Thoracic aorta (tissue), 2 donors: Measurements from ENCODE around the gene DLG5. TPM values are rescaled to one million over a fixed set of nuclear protein-coding genes. Genes with fewer than 3 reads are reported as not detected.

ENCODE experiments used
- ATAC-seq: fragments of 150-250 bp; one replicate; pipeline ENCODE4 v1.8.0; 2017; ENCODE audit warnings: low read depth; ENCODE audit not compliant: insufficient number of reproducible peaks, low FRiP score
- DNase-seq: peaks from one replicate; pipeline ENCODE4 v3.0.0-alpha.2; 2020; ENCODE audit warnings: low spot score
- H3K27ac ChIP-seq, 2 donors: fragments of 200-600 bp; sonication (generic); 1 replicate in 1 of 2; 2 replicates in 1 of 2; pipeline ENCODE4 v1.5.1; 2016; ENCODE audit warnings: mild to moderate bottlenecking in 2 of 2, moderate library complexity in 2 of 2
- H3K27me3 ChIP-seq: fragments of 200-600 bp; sonication (generic); replicated peaks from 2 replicates; pipeline ENCODE4 v1.6.0; 2016; ENCODE audit warnings: mild to moderate bottlenecking; ENCODE audit not compliant: insufficient read depth
- H3K36me3 ChIP-seq: fragments of 200-600 bp; sonication (generic); one replicate; pipeline ENCODE4 v1.5.1; 2016
- H3K4me1 ChIP-seq, 2 donors: fragments of 200-600 bp; sonication (generic); 1 replicate in 1 of 2; 2 replicates in 1 of 2; pipeline versions ENCODE4 v1.5.1 to v1.6.0; 2016; ENCODE audit warnings: low read depth in 2 of 2, mild to moderate bottlenecking in 1 of 2; ENCODE audit not compliant: control insufficient read depth in 1 of 2
- H3K4me3 ChIP-seq: fragments of 200-600 bp; sonication (generic); 2 replicates; pipeline ENCODE4 v1.5.1; 2016; ENCODE audit warnings: mild to moderate bottlenecking
- H3K9me3 ChIP-seq: fragments of 200-600 bp; sonication (generic); 2 replicates; pipeline ENCODE4 v1.5.1; 2016
- total RNA-seq, 2 donors: library from RNA; depleted of rRNA; stranded (reverse); fragments of >200 nt; gene quantifications; one replicate each; pipeline versions ENCODE4 v1.1.0 to v1.2.3, GENCODE V29; 2016
- TF ChIP-seq, protein P1 (sequence below): fragments of 200-600 bp; sonication (generic); IDR thresholded peaks from one replicate; pipeline ENCODE4 v1.5.1; 2019; ENCODE audit warnings: antibody characterized with exemption

Gene DLG5
- total RNA-seq, 2 donors from 2014 or later = 36.4 to 79.6 TPM

DNA sequence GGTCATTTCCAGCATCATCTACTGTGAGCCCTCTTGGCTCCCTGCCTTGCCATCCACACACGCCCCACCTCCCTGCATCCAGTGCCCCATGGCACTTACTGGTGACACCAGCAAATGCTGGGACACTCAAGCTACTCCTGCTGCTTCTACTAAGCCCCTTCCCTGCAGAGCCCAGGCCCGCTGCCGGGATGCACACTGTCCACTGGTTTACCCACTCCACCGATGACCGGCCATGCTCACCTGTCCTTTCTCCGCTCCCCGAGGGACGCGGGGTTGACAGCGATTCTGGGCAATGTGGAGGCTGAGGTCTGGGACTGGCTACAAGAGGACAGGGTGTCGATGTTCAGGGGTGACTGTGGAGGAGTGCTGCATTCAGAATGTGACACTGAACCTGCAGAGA lies 110.2 kb downstream of the DLG5 start:
- TF ChIP-seq, protein P1, sequence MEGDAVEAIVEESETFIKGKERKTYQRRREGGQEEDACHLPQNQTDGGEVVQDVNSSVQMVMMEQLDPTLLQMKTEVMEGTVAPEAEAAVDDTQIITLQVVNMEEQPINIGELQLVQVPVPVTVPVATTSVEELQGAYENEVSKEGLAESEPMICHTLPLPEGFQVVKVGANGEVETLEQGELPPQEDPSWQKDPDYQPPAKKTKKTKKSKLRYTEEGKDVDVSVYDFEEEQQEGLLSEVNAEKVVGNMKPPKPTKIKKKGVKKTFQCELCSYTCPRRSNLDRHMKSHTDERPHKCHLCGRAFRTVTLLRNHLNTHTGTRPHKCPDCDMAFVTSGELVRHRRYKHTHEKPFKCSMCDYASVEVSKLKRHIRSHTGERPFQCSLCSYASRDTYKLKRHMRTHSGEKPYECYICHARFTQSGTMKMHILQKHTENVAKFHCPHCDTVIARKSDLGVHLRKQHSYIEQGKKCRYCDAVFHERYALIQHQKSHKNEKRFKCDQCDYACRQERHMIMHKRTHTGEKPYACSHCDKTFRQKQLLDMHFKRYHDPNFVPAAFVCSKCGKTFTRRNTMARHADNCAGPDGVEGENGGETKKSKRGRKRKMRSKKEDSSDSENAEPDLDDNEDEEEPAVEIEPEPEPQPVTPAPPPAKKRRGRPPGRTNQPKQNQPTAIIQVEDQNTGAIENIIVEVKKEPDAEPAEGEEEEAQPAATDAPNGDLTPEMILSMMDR = no peak
- H3K4me1 ChIP-seq = no peaks in the 10 kb centered on the region
- H3K27me3 ChIP-seq = no peaks in the 10 kb centered on the region
- H3K27ac ChIP-seq = no peak overlapping the region
- H3K9me3 ChIP-seq = no peaks in the 10 kb centered on the region
- ATAC-seq = no peak
- no peak for DNase-seq
- no peak overlapping the region for H3K4me3 ChIP-seq
- peaks cover 82% of the 10 kb centered on the region for H3K36me3 ChIP-seq

DNA sequence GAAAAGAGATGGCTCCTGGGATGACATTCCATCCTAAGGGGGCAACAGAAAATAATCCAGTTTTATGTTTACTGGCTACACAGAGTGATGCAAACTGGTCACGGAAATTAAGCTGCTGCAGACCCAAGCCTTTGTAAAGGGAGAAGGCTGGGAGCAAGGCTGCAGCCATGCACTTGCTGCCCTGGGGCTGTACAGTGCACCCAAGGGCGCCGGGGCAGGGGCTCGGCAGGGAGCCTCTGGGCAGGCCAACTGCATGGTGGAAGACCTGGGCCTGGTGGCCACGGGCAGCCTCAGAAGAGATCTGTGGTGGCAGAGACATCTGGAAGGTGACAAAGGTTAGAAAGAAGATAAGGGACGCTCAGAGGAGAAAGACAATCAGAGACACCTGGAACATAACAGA lies 113.8 kb downstream of the DLG5 start:
- TF ChIP-seq, protein P1 = no peak
- no peak for DNase-seq
- H3K36me3 ChIP-seq = peaks cover 87% of the 10 kb centered on the region

DNA sequence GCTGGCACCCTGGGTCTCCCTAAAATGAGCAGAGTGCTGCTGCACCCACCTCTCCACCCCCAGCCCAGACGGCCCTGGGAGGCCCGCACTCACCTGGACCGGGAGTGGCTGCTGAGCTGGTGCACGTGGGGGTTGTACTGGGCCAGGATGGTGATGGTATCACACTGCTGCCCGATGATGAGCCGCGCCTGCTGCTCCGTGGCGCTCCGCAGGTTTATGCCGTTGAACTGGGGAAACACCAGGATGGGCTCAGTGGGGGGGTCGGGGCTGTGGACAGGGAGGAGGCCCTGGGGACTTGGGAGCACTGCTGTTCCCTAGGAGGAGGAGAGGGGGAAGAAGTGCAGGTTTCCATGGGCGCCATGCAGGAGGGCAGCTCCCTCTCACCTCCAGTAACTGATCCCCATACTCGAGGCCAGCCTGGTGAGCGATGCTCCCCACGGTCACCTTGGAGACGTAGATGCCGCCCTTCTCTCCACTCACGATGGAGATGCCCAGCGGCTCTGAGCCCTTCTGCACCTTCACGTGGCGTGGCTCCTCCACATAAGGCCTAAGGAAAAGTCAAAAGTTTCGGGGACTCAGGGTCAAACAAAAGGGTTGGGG lies 114.6 kb downstream of the DLG5 start:
- H3K27me3 ChIP-seq = no peaks in the 10 kb centered on the region
- H3K36me3 ChIP-seq = peaks cover 87% of the 10 kb centered on the region
- no peak for ATAC-seq
- no peak overlapping the region for H3K4me3 ChIP-seq
- H3K27ac ChIP-seq = no peak overlapping the region
- TF ChIP-seq, protein P1 = no peak
- no peak for DNase-seq
- no peaks in the 10 kb centered on the region for H3K4me1 ChIP-seq
- H3K9me3 ChIP-seq = no peaks in the 10 kb centered on the region

More for the DNA sequence above, 113.8 kb downstream of the DLG5 start:
- Histone ChIP-seq H3K4me1 (no peaks in the 10 kb centered on the region), H3K27me3 (no peaks in the 10 kb centered on the region), H3K9me3 (no peaks in the 10 kb centered on the region), H3K27ac (no peak overlapping the region), H3K4me3 (no peak overlapping the region)
- no peak for ATAC-seq

DNA sequence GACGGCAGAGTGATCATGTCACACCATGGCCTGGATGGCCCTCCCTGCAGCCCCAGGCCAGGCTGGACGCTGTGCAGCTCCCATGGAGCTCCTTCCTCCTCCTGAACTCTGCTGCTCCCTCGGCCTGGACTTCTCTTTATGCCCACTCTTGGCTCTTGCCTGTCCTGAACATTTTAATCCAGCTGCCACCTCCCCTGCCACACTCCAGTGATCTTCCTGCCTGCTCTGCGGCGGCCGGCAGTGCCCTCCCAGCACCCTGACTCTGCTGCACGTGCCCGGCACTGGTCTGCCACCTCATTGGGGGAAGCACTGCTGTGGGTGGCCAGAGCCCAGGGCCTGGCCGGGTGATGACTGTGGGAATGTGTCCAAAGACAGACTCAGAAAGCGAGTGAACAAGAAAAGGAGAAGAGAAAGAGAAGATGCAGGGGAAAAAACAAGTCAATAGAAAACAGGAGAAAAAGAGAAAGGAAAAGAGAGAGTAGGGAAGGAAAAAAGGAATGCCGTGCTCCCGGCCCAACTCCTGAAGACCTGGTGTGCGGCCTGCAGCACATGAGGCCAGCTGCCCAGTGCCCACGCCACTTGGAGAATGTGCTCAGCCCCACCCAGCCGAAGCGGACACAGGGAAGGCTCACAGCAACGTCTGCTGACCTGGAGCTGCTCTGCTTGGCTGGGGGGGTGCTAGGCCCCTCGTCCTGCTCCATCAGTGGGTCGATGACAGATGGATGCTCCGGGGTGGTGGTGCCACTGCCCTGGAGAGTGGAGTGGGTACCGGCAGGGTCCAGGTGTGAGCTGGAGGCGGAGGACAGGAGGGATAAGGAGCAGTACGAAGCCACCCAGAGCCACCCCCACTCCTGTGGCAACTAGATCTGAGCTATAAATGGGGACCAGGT lies 115.9 kb downstream of the DLG5 start:
- Histone ChIP-seq H3K36me3 (peaks cover 79% of the 10 kb centered on the region), H3K4me3 (no peak overlapping the region), H3K27me3 (no peaks in the 10 kb centered on the region), H3K27ac (no peak overlapping the region), H3K4me1 (no peaks in the 10 kb centered on the region), H3K9me3 (no peaks in the 10 kb centered on the region)
- TF ChIP-seq, protein P1 = no peak
- DNase-seq (no peak), ATAC-seq (no peak)

GRCh38 chr10:77809336-77809735 lies 117.2 kb downstream of the DLG5 start:
- H3K9me3 ChIP-seq = no peaks in the 10 kb centered on the region
- no peak overlapping the region for H3K4me3 ChIP-seq
- H3K4me1 ChIP-seq = no peaks in the 10 kb centered on the region
- H3K36me3 ChIP-seq = peaks cover 74% of the 10 kb centered on the region
- no peak overlapping the region for H3K27ac ChIP-seq
- DNase-seq = no peak
- no peak for ATAC-seq
- H3K27me3 ChIP-seq = no peaks in the 10 kb centered on the region
- TF ChIP-seq, protein P1 = no peak
